ENCODE measurements around the gene SYAP1. TPM values are rescaled to one million over a fixed set of nuclear protein-coding genes. Genes with fewer than 3 reads are reported as not detected.

SYAP1 gene
- polyA plus RNA-seq, 1 donor from 2014 or later = 14.4 TPM

DNA sequence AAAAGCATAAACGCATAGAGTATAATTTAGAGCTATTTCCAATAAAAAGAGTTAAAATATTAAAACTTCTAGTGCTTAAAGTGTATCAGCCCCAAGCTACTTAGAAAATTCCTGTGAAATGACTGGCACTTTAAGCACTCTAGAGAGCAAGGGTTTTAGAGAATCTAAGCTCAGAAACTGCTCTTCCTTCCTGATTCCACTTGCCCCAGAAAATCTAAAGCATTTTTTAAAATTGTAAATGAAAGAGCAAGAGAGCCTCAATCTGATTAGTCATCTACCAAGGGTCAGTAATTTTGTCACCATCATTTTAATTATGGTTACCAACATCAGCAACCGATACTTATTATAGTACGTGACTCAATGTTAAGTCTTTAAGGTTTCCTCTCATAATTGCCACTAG is 31.9 kb upstream of the SYAP1 start:
- H3K9me3 ChIP-seq (ENCODE audit: low read length) = no peaks in the 10 kb centered on the region
- H3K36me3 ChIP-seq (ENCODE audit: insufficient read depth, low read length) = no peaks in the 10 kb centered on the region
- H3K79me2 ChIP-seq (replicated peaks; ENCODE audit: insufficient read depth, low read length) = no peaks in the 10 kb centered on the region
- H3F3A ChIP-seq (ENCODE audit: insufficient read depth, low read length, poor library complexity, severe bottlenecking) = no peaks in the 10 kb centered on the region
- no peak overlapping the region for H3K4me3 ChIP-seq (ENCODE audit: low read length)
- H4K20me1 ChIP-seq (ENCODE audit: insufficient read depth) = no peaks in the 10 kb centered on the region
- TF ChIP-seq RAD21 (conservative IDR thresholded peaks at IDR 0.05) (no peak), TAF1 (IDR thresholded peaks at IDR 0.05; ENCODE audit: low read depth) (no peak), SMC3 (conservative IDR thresholded peaks at IDR 0.05; ENCODE audit: poor library complexity) (no peak), EP300 (conservative IDR thresholded peaks at IDR 0.05; ENCODE audit: poor library complexity, severe bottlenecking) (no peak)
- TF ChIP-seq, protein P1, sequence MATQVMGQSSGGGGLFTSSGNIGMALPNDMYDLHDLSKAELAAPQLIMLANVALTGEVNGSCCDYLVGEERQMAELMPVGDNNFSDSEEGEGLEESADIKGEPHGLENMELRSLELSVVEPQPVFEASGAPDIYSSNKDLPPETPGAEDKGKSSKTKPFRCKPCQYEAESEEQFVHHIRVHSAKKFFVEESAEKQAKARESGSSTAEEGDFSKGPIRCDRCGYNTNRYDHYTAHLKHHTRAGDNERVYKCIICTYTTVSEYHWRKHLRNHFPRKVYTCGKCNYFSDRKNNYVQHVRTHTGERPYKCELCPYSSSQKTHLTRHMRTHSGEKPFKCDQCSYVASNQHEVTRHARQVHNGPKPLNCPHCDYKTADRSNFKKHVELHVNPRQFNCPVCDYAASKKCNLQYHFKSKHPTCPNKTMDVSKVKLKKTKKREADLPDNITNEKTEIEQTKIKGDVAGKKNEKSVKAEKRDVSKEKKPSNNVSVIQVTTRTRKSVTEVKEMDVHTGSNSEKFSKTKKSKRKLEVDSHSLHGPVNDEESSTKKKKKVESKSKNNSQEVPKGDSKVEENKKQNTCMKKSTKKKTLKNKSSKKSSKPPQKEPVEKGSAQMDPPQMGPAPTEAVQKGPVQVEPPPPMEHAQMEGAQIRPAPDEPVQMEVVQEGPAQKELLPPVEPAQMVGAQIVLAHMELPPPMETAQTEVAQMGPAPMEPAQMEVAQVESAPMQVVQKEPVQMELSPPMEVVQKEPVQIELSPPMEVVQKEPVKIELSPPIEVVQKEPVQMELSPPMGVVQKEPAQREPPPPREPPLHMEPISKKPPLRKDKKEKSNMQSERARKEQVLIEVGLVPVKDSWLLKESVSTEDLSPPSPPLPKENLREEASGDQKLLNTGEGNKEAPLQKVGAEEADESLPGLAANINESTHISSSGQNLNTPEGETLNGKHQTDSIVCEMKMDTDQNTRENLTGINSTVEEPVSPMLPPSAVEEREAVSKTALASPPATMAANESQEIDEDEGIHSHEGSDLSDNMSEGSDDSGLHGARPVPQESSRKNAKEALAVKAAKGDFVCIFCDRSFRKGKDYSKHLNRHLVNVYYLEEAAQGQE (IDR thresholded peaks at IDR 0.05; ENCODE audit: borderline replicate concordance) = no peak
- no peaks in the 10 kb centered on the region for H3K27me3 ChIP-seq (ENCODE audit: insufficient read depth, low read depth, low read length)
- no peak overlapping the region for H2AFZ ChIP-seq (ENCODE audit: low read depth, low read length)
- H3K9me2 ChIP-seq (ENCODE audit: insufficient read depth, low read length) = no peaks in the 10 kb centered on the region
- H3K9ac ChIP-seq (ENCODE audit: low read length) = no peak overlapping the region
- H3K27ac ChIP-seq (ENCODE audit: low read length) = no peak overlapping the region
- H3K4me2 ChIP-seq (ENCODE audit: low read length) = no peak overlapping the region

DNA sequence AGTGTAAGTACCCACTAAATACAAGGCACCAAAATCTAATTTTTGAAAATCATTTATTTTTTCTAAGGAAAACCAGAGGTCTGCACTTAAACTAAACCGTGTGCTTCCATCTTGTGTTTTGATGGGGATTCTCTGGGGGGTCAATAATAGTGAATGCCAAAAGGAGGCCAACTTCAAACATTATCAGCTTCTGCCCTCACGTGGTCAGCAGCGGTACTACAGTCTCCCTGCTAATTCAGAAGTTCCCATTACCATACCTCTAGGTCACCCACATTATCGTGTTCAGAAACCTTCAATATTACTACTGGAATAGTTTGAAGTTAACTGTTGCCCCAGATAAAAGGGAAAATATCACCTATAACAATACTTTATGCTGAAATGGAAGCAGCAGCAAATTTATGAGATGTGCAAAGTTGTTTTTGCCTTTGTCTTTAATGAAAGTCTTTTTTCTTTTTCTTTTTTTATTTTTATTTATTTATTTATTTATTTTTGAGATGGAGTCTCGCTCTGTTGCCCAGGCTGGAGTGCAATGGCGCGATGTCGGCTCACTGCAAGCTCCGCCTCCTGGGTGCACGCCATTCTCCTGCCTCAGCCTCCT is 24.2 kb upstream of the SYAP1 start:
- no peak overlapping the region for H3K9ac ChIP-seq (ENCODE audit: low read length)

More for the DNA sequence above, 24.2 kb upstream of the SYAP1 start:
- H2AFZ ChIP-seq (ENCODE audit: low read depth, low read length) = no peak overlapping the region
- H3F3A ChIP-seq (ENCODE audit: insufficient read depth, low read length, poor library complexity, severe bottlenecking) = no peaks in the 10 kb centered on the region
- no peaks in the 10 kb centered on the region for H3K79me2 ChIP-seq (replicated peaks; ENCODE audit: insufficient read depth, low read length)
- TF ChIP-seq RAD21 (conservative IDR thresholded peaks at IDR 0.05) (peak; percentile 76), POLR2AphosphoS5 (IDR thresholded peaks at IDR 0.05) (no peak), SMC3 (conservative IDR thresholded peaks at IDR 0.05; ENCODE audit: poor library complexity) (peak; percentile 77), MXI1 (conservative IDR thresholded peaks at IDR 0.05; ENCODE audit: poor library complexity, severe bottlenecking) (no peak), EZH2 (IDR thresholded peaks at IDR 0.05; ENCODE audit: borderline replicate concordance, insufficient read depth, low read length, poor library complexity, severe bottlenecking) (no peak), TAF1 (IDR thresholded peaks at IDR 0.05; ENCODE audit: low read depth) (no peak), EP300 (conservative IDR thresholded peaks at IDR 0.05; ENCODE audit: poor library complexity, severe bottlenecking) (no peak)
- TF ChIP-seq, protein P2, sequence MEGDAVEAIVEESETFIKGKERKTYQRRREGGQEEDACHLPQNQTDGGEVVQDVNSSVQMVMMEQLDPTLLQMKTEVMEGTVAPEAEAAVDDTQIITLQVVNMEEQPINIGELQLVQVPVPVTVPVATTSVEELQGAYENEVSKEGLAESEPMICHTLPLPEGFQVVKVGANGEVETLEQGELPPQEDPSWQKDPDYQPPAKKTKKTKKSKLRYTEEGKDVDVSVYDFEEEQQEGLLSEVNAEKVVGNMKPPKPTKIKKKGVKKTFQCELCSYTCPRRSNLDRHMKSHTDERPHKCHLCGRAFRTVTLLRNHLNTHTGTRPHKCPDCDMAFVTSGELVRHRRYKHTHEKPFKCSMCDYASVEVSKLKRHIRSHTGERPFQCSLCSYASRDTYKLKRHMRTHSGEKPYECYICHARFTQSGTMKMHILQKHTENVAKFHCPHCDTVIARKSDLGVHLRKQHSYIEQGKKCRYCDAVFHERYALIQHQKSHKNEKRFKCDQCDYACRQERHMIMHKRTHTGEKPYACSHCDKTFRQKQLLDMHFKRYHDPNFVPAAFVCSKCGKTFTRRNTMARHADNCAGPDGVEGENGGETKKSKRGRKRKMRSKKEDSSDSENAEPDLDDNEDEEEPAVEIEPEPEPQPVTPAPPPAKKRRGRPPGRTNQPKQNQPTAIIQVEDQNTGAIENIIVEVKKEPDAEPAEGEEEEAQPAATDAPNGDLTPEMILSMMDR (IDR thresholded peaks at IDR 0.05; ENCODE audit: poor library complexity, severe bottlenecking) = peak; percentile 76
- TF ChIP-seq, protein P1 (IDR thresholded peaks at IDR 0.05; ENCODE audit: borderline replicate concordance) = no peak
- no peaks in the 10 kb centered on the region for H3K9me2 ChIP-seq (ENCODE audit: insufficient read depth, low read length)
- no peak overlapping the region for H3K4me3 ChIP-seq (ENCODE audit: low read length)
- H3K27ac ChIP-seq (ENCODE audit: low read length) = no peak overlapping the region
- H3K9me3 ChIP-seq (ENCODE audit: low read length) = no peaks in the 10 kb centered on the region
- no peaks in the 10 kb centered on the region for H3K27me3 ChIP-seq (ENCODE audit: insufficient read depth, low read depth, low read length)
- no peak overlapping the region for H3K4me2 ChIP-seq (ENCODE audit: low read length)
- H3K36me3 ChIP-seq (ENCODE audit: insufficient read depth, low read length) = no peaks in the 10 kb centered on the region
- H4K20me1 ChIP-seq (ENCODE audit: insufficient read depth) = no peaks in the 10 kb centered on the region
